Testis (tissue), 2 donors: ENCODE results near the gene SERPINA10.

Source experiments
- CTCF ChIP-seq, 3 experiments: fragments of 450-650 bp in 2 of 3; fragments of 200-600 bp in 1 of 3; sonication (generic) in 1 of 3; IDR thresholded peaks; one replicate each; pipeline ENCODE4 v1.5.1; 2016 to 2019; ENCODE audit warnings: antibody characterized with exemption in 3 of 3, mild to moderate bottlenecking in 2 of 3, moderate library complexity in 1 of 3
- POLR2A ChIP-seq: fragments of 450-650 bp; IDR thresholded peaks from one replicate; pipeline ENCODE4 v1.6.1; 2017; ENCODE audit warnings: antibody characterized with exemption, mild to moderate bottlenecking, moderate library complexity

DNA sequence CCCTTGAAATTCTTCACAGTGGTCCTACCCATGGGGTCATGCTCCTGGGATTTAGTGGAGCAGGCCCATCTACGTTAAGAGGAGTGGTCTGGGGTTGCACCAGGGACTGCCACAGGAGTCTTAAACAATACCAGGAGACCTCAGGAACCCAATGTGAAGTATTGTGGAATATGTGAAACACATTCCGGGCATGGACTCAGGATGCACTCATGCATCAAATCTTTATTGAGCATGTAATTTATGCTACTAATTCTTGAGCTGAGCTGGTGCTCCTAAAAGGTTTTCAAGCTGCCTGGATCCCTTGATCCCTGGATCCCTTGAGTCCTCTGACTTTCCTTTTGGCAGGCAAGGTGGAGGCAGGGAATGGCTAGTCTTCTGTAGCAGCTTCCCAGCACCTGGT, 8.8 kb downstream of the SERPINA10 start:
- TF ChIP-seq CTCF (IDR thresholded peaks at IDR 0.05) (no peak), POLR2A (no peak)
